GM21737 (cell line): ENCODE data around the gene GDF10.

ENCODE experiments used
- ATAC-seq: cut with Tn5 transposase; IDR thresholded peaks from one replicate; pipeline ENCODE4 v1.9.1; 2021; ENCODE audit warnings: mild to moderate bottlenecking, moderate library complexity; ENCODE audit not compliant: unreplicated experiment

GDF10 gene

GRCh38 chr10:47299611-47300428 lies at the start of gene GDF10:
Gene GDF10, plus strand, starts transcription at chr10:47300197. Its CDS starts 455 bp downstream, at chr10:47300652.
- ATAC-seq, result no peak

GRCh38 chr10:47252093-47252780 lies 47.8 kb upstream of the GDF10 start:
- no peak for ATAC-seq

DNA sequence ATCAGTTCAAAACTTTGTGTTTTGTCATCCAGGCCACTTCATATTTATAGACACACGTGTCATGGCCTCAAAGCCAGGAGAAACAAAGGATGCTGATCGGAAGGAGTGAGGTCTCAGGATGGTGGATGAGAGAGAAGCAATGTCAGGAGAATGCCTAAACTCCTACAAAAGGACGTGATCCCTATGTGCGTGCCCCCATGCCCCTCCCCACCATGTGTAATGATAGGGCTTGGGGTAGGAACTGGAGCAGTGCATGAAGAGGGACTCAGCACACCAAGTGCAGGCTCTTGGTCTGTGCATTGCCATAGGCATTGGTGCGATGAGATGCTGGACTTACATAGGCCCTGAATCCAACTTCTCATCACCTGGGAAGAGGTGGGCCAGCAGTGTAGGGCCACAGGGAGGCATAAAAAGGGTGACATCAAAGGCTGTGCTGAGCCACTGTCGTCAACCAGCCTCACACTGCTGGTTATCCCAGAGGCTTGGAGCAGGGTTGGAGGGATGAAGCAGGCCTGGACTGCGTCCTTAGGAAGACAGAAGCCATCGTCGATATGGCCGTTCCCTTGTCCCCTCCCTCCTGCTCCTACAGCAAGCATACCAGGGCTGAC lies 46.9 kb upstream of the GDF10 start:
- ATAC-seq, result no peak

DNA sequence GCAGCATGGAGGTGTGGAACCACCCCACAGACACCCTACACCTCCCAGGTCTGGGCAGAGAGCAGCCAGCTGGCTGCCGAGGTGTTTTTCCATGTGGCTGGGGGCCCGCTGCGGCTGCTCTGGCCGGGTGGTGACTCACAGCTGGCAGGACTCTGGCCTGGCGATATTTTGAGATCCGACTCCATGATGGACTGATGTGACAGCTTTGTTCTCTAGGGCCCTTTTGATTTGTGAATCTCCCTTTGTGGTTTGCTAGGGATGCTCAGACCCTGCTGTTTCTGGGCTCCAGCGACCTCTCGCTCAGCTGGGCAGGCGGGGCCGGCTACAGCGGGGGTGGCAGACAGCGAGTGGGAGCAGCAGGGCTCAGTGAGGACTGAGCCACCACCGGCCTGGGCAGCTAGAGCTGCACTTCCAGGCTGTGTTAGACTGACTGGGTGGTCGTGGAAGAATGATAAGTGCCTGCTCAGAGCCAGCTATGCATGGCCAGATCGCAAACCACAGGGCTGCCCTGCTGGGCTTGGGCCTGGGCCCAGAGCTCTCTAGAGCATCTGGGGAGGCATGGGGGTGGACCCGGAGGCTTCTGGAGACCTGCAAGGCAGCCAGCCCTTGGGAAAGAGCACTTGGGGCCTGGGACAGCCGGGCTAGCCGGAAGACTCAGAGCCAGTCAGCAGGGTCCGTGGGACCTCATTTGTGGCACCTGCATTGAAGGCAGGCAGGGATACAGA lies 46.2 kb upstream of the GDF10 start:
- ATAC-seq, result no peak

- ATAC-seq, result no peak
Observed at GRCh38 chr10:47254611-47255010, 45.4 kb upstream of the GDF10 start.

DNA sequence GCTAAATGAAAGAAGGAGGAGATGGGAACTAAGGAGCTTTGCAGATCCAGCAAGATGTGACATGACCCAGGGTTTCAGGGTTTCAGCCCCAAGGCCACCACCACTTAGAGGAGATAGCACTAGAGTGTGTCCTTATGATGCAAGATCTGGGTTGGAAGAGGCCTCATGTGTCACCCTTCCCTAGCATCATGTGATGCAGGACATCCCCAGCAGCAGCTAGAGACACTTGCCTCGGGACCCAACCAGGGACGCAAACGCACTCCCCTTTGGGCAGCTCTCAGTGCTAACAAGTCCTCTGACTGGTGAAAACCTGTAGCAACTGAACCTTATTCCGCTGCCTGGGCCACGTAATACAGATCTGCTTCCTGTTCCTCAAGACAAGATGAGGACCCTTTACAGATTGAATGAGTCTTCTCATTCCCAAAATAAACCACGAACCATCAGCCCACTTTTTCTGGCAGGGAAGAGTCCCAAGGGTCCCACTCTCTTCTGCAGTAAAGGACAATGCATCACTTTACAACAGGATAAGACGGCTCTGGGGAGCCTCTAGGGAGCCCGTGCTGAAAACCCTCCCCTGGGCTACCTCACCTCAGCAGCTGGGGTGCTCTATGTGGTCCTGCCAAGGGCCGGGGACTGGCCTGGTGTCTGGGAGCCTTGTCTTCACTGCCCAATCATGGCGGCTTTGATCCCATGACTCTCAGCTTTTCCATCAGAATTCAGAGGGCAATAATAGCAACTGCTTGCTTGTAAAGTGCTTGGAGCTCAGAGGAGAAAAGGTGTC lies 44.8 kb upstream of the GDF10 start:
- no peak for ATAC-seq

GRCh38 chr10:47255866-47256265 lies 44.1 kb upstream of the GDF10 start:
- ATAC-seq, result no peak

DNA sequence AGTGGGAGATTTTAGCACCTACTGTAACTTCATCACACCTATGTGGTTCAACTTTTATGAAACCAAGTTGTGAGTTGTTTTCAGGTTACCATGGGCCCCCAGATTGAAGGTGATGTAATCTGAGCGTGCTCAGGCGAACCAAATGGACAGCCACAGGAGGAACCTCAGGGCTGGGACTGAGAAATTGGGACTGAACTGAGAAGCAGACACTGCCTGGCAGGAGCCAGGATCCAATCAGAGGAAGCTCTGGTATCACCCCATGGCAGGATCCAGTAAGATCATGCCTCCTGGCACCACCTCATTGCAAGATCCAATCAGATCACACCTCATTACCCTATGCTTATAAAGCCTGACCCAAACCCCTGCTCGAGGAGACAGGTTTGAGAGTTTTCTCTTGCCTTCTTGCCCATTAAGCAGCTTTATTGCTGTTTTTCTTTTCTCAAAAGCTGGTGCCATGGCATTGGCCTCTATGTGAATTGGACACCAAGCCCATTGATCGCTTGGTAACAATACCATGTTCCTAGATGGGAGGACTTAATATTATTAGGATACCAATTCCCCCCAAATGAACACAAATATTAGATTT lies 43.2 kb upstream of the GDF10 start:
- ATAC-seq, result no peak

DNA sequence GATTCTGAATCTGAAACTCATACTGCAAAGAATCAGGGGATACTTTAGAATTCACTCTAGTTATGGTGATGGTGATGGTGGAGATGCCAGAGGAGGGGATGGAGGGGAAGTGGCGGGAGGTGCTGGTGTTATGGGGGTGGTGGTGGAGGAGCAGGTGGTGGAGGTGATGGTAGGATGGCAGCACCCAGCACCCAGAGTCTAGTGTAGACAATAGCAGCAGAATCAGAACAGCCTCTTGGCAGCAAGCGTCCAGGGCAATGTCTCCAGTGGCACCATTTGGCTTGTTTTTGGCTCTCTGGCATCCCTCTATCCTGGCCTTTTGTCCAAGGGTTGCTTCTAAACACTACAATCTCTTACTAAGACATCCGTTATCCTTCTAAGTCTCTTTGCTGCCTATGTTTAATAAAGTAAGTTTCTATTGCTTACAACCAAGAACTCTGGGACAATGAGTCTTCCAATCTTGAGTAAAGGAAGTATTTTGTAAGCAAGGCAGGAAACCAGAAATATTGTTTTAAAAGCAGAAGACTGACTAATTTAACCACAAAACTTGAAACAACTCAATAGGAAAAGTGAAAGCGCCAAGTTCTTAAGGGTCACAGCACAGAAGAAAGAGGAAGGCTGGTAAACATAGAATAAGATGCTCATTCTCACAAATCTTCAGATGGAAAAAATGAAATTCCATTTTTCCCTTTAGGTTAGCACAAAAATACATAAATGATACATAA lies 42.4 kb upstream of the GDF10 start:
- ATAC-seq, result no peak

DNA sequence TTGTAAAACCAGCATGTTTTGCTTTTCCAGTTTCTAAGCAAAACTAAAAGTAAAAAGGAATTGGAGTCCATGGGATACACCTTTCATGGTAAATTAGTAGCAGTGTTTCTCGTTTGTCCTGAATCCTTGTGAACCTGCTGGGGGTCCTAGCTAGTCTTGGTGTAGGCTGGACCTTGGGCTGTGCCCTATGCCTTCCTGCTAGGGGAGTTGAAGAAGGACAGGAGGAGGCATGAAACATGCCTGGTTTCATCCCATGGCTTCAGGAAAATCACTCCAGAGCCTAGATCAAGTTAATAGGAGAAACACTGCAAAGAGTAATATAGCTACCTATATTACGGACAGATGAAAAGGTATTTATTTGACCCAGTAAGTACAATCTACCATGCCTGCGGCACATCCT lies 41.1 kb upstream of the GDF10 start:
- no peak for ATAC-seq

GRCh38 chr10:47259466-47259865 lies 40.5 kb upstream of the GDF10 start:
- ATAC-seq, result no peak

DNA sequence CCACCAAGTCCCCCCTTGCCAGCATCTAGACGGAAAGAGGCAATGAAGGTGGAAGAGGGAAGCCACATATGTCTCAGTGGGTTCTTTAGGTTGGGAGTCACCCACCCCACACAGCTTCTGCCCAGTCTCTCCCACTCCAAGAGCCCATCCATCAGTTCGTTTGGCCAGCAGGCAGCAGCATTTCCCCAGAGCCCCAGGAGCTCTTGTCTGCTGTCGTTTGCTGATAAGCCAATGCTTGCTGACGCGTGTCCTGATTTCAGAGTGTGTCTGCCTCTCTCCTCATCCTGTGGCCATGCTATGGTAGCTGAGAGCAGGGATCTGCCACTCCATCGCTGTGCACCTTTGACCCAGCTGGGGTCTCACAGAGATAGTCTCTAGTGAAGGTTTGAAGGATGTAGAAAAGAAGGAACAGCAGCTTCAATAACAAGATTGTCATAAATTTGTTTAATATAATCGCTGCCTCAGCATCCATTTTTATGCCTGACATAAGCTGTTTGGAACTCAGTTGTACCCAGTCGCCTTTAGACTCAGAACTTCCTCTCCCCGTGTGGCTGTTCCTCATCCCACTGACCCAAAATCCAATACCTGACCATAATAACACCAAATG lies 39.4 kb upstream of the GDF10 start:
- no peak for ATAC-seq

DNA sequence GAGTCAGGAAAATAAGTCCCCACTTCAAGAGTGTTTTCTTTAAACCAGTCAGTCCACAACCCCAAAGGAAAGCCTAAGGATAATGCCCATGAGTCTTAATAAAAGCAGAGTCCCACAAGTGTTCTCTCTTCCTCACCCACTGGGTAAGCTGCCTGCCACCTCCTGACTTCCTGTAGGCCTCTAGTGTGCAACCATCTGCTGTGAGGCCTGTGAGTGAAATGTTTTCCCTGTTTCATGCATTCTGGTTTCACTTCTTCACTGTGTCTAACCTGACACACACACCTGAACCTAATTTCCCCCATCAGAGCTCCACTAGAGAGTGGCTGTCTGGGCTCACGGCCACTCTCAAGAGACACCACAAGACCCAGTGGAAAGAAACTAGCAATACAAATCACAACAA lies 38.9 kb upstream of the GDF10 start:
- peak; percentile 97 for ATAC-seq

GRCh38 chr10:47261556-47261955 lies 38.4 kb upstream of the GDF10 start:
- no peak for ATAC-seq

DNA sequence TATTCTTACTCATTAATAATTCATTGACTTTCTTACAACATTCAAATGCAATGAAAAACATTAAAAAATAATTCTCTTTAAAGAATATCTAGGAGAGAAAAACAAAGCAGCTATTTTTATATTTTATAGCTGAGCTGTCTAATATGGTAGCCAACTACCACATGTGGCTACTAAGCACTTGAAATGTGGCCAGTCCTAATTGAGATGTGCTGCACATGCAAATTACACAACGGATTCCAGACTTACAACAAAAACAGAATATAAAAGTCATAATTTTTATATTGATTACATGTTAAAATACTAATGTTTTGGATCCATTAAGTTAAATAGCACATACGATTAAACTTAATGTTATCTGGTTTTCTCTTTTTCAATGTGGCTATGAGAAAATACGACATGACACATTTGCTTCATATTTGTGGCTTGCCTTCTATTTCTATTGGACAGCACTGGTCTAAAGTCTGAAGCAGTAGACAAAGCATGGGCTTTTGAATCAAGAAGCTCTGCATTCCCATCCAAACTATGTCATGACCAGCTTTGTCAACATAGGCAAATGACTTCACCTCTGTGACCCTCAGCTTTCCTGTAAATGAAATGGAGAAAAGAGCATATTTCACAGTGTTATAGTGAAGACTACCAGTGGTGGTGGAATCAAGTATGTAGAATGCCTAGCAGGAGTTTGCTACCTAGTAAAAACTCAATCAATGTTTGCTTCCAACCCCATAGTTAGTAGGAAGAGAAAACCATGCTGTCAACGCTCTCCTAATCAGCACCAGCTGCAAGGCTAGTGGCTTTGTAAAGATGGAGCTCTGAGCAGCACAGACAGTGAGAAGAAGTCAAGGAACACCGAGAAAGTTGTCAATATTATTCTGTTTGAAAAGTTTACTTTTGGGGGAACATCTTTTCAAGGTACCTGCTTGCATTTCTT lies 37.1 kb upstream of the GDF10 start:
- ATAC-seq, result no peak

GRCh38 chr10:47264797-47265281 lies 35.2 kb upstream of the GDF10 start:
- ATAC-seq, result no peak

DNA sequence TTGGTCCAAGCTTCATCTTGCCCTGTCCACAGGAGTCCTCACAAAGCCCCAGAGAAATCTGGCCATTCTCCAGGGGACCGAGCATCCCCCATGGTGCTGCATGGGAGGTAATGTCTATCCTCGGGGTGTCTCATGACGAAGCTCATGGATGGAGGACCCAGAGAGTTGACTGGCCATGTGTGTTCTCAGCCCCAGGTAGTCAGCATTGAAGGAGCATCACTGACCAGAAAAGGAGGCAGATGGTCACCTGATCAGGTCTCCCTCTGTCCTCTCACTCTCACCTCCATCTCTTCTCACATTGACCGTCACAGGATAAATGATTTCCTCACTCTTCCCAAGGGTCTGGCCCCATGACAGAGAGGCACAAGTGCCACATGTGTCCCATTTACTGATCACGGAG lies 33.4 kb upstream of the GDF10 start:
- no peak for ATAC-seq

GRCh38 chr10:47268696-47269095 lies 31.3 kb upstream of the GDF10 start:
- ATAC-seq, result no peak
